22Rv1 (cell line): ENCODE data around the gene ZNF516.

ENCODE experiments used
- CTCF ChIP-seq: fragments of 450-650 bp; IDR thresholded peaks from 2 replicates; pipeline ENCODE4 v1.5.1; 2017; ENCODE audit warnings: mild to moderate bottlenecking
- ZFX ChIP-seq: fragments of 450-650 bp; IDR thresholded peaks from 2 replicates; pipeline ENCODE4 v1.6.1; 2017; ENCODE audit warnings: antibody characterized with exemption, borderline replicate concordance

GRCh38 chr18:76429262-76430126, 65.5 kb downstream of the ZNF516 start:
- TF ChIP-seq CTCF (no peak), ZFX (no peak)
